DOHH2 (cell line): ENCODE results near the gene FLII.

Source experiments
- H3F3A ChIP-seq: fragments of 200-600 bp; sonication (generic), shearing (Covaris generic); 2 replicates; pipeline ENCODE4 v1.6.0; 2016; ENCODE audit warnings: antibody characterized with exemption, mild to moderate bottlenecking; ENCODE audit not compliant: control insufficient read depth, insufficient read depth
- H3K27ac ChIP-seq: fragments of 200-600 bp; sonication (generic); 2 replicates; pipeline ENCODE4 v1.5.1; 2014; ENCODE audit warnings: low read depth, mild to moderate bottlenecking, low read length, moderate library complexity
- H3K27me3 ChIP-seq: fragments of 200-600 bp; sonication (generic); 2 replicates; pipeline ENCODE4 v1.6.1; 2014; ENCODE audit warnings: mild to moderate bottlenecking, low read length, mixed read lengths; ENCODE audit not compliant: control insufficient read depth
- H3K36me3 ChIP-seq: fragments of 200-600 bp; sonication (generic); 2 replicates; pipeline ENCODE4 v1.6.1; 2014; ENCODE audit warnings: mild to moderate bottlenecking, low read length, moderate library complexity, mixed read lengths; ENCODE audit not compliant: control insufficient read depth
- H3K4me1 ChIP-seq: fragments of 200-600 bp; sonication (generic); 2 replicates; pipeline ENCODE4 v1.6.1; 2014; ENCODE audit warnings: mild to moderate bottlenecking, low read length, mixed read lengths; ENCODE audit not compliant: control insufficient read depth
- H3K4me2 ChIP-seq: fragments of 200-600 bp; sonication (generic); 2 replicates; pipeline ENCODE4 v1.6.0; 2014; ENCODE audit warnings: mild to moderate bottlenecking, low read length, moderate library complexity
- H3K4me3 ChIP-seq: fragments of 200-600 bp; sonication (generic); 2 replicates; pipeline ENCODE4 v1.5.1; 2014; ENCODE audit warnings: mild to moderate bottlenecking, low read length, mixed read lengths
- H3K79me2 ChIP-seq: fragments of 200-600 bp; sonication (generic); 2 replicates; pipeline ENCODE4 v1.6.1; 2014; ENCODE audit warnings: mild to moderate bottlenecking, low read length, mixed read lengths; ENCODE audit not compliant: control insufficient read depth
- H3K9me2 ChIP-seq: fragments of 200-600 bp; sonication (generic); replicated peaks from 2 replicates; pipeline ENCODE4 v1.6.1; 2014; ENCODE audit warnings: mild to moderate bottlenecking, low read length, mixed read lengths; ENCODE audit not compliant: control insufficient read depth
- H3K9me3 ChIP-seq: fragments of 200-600 bp; sonication (generic); 2 replicates; pipeline ENCODE4 v1.6.1; 2014; ENCODE audit warnings: antibody characterized with exemption, low read length, mixed read lengths; ENCODE audit not compliant: control insufficient read depth, insufficient read depth
- H4K20me1 ChIP-seq: fragments of 200-600 bp; sonication (generic); 2 replicates; pipeline ENCODE4 v1.6.0; 2014; ENCODE audit warnings: low read depth, mild to moderate bottlenecking, antibody characterized with exemption, low read length, moderate library complexity; ENCODE audit not compliant: control insufficient read depth, insufficient read depth
- CTCF ChIP-seq: fragments of 200-600 bp; sonication (generic); IDR thresholded peaks from one replicate; pipeline ENCODE4 v1.5.1; 2014; ENCODE audit warnings: antibody characterized with exemption, mild to moderate bottlenecking, low read depth, low read length; ENCODE audit not compliant: poor library complexity, severe bottlenecking
- EZH2phosphoT487 ChIP-seq: fragments of 200-600 bp; sonication (generic); IDR thresholded peaks from 2 replicates; pipeline ENCODE4 v1.6.1; 2017; ENCODE audit warnings: borderline replicate concordance, mild to moderate bottlenecking, antibody characterized with exemption, low read length, moderate library complexity, mixed read lengths

The FLII gene

GRCh38 chr17:18241229-18241871, 17.2 kb downstream of the FLII start:
- no peaks in the 10 kb centered on the region for H3K79me2 ChIP-seq
- peaks cover 19% of the 10 kb centered on the region for H3K36me3 ChIP-seq
- no peak overlapping the region for H3K4me3 ChIP-seq
- H3K27ac ChIP-seq, result no peak overlapping the region
- H4K20me1 ChIP-seq, result no peaks in the 10 kb centered on the region
- no peak overlapping the region for H3K4me2 ChIP-seq
- no peak for TF ChIP-seq EZH2phosphoT487
- no peak for TF ChIP-seq CTCF
- no peaks in the 10 kb centered on the region for H3F3A ChIP-seq
- H3K9me3 ChIP-seq, result no peaks in the 10 kb centered on the region
- no peaks in the 10 kb centered on the region for H3K9me2 ChIP-seq
- H3K27me3 ChIP-seq, result no peaks in the 10 kb centered on the region
- H3K4me1 ChIP-seq, result no peaks in the 10 kb centered on the region

- TF ChIP-seq CTCF, result no peak
- TF ChIP-seq EZH2phosphoT487, result no peak
- no peak overlapping the region for H3K4me3 ChIP-seq
- no peak overlapping the region for H3K27ac ChIP-seq
- H3K36me3 ChIP-seq, result peaks cover 10% of the 10 kb centered on the region
- no peaks in the 10 kb centered on the region for H3K79me2 ChIP-seq
- no peak overlapping the region for H3K4me2 ChIP-seq
- no peaks in the 10 kb centered on the region for H4K20me1 ChIP-seq
- H3K4me1 ChIP-seq, result no peaks in the 10 kb centered on the region
- no peaks in the 10 kb centered on the region for H3K9me3 ChIP-seq
- no peaks in the 10 kb centered on the region for H3F3A ChIP-seq
- H3K27me3 ChIP-seq, result no peaks in the 10 kb centered on the region
- no peaks in the 10 kb centered on the region for H3K9me2 ChIP-seq
Measured at GRCh38 chr17:18240449-18240848, 18.1 kb downstream of the FLII start.

GRCh38 chr17:18238299-18238698, 20.2 kb downstream of the FLII start:
- no peak overlapping the region for H3K4me2 ChIP-seq
- H3K4me3 ChIP-seq, result no peak overlapping the region
- TF ChIP-seq EZH2phosphoT487, result no peak
- no peak for TF ChIP-seq CTCF
- no peaks in the 10 kb centered on the region for H3F3A ChIP-seq
- peaks cover 2% of the 10 kb centered on the region; the same call in 1 of the 2 replicates for H3K36me3 ChIP-seq
- H3K4me1 ChIP-seq, result no peaks in the 10 kb centered on the region
- H3K79me2 ChIP-seq, result no peaks in the 10 kb centered on the region
- H3K27ac ChIP-seq, result no peak overlapping the region
- no peaks in the 10 kb centered on the region for H3K9me3 ChIP-seq
- H4K20me1 ChIP-seq, result no peaks in the 10 kb centered on the region
- no peaks in the 10 kb centered on the region for H3K27me3 ChIP-seq
- no peaks in the 10 kb centered on the region for H3K9me2 ChIP-seq
